Sigmoid colon (tissue), 7 donors: ENCODE results near the gene SLC7A6OS. TPM values are rescaled to one million over a fixed set of nuclear protein-coding genes. Genes with fewer than 3 reads are reported as not detected.

ENCODE experiments used
- DNase-seq: peaks from one replicate; pipeline ENCODE4 v3.0.0-alpha.2; 2019
- H3K27ac ChIP-seq, 4 donors: fragments of 200-600 bp; sonication (generic); one replicate each; pipeline ENCODE4 v1.5.1; 2016 to 2019; ENCODE audit warnings: mild to moderate bottlenecking in 1 of 4
- H3K27me3 ChIP-seq, 3 donors: fragments of 200-600 bp; sonication (generic); one replicate each; pipeline ENCODE4 v1.5.1; 2019; ENCODE audit warnings: mild to moderate bottlenecking in 1 of 3
- H3K36me3 ChIP-seq, 4 donors: fragments of 200-600 bp; sonication (generic); one replicate each; pipeline ENCODE4 v1.5.1; 2016 to 2019
- H3K4me1 ChIP-seq, 4 donors: fragments of 200-600 bp; sonication (generic); one replicate each; pipeline ENCODE4 v1.5.1; 2017 to 2019
- H3K4me3 ChIP-seq, 4 donors: fragments of 200-600 bp; sonication (generic); one replicate each; pipeline ENCODE4 v1.5.1; 2017 to 2019; ENCODE audit warnings: mild to moderate bottlenecking in 2 of 4, moderate library complexity in 1 of 4
- H3K9me3 ChIP-seq, 4 donors: fragments of 200-600 bp in 3 of 4; sonication (generic) in 3 of 4; one replicate each; pipeline versions ENCODE4 v1.5.1 to v1.6.1; 2013 to 2019
- CTCF ChIP-seq, 4 experiments: fragments of 450-650 bp in 3 of 4; fragments of 200-600 bp in 1 of 4; IDR thresholded peaks; one replicate each; pipeline ENCODE4 v1.5.1; 2016 to 2019; ENCODE audit warnings: antibody characterized with exemption in 4 of 4, mild to moderate bottlenecking in 3 of 4, moderate library complexity in 2 of 4
- EP300 ChIP-seq, 4 donors: sonication (generic); formaldehyde crosslinking; IDR thresholded peaks; one replicate each; pipeline ENCODE4 v1.6.1; 2017; ENCODE audit warnings: antibody characterized with exemption in 4 of 4
- POLR2A ChIP-seq, 2 donors: fragments of 450-650 bp; IDR thresholded peaks; one replicate each; pipeline ENCODE4 v1.6.1; 2016; ENCODE audit warnings: antibody characterized with exemption in 2 of 2, mild to moderate bottlenecking in 2 of 2, moderate library complexity in 2 of 2
- POLR2AphosphoS5 ChIP-seq, 4 donors: sonication (generic); formaldehyde crosslinking; IDR thresholded peaks; one replicate each; pipeline ENCODE4 v1.6.1; 2017; ENCODE audit warnings: antibody characterized with exemption in 4 of 4
- WGBS, 2 donors: extraction: QIAGEN DNeasy Blood & Tissue Kit; methylation state at CpG; one replicate each; pipeline ENCODE4 v1.1.7; 2013; 5-methylcytosine and 5-hydroxymethylcytosine counted together
- intact Hi-C: fragments of 100-400 bp; cut with DNase I; formaldehyde crosslinking; loops from one replicate; pipeline ENCODE4 v1.15.1; 2023
- polyA plus RNA-seq, 3 donors: library from polyadenylated mRNA; stranded (reverse); fragments of 200-250 nt; gene quantifications; one replicate each; pipeline ENCODE4 v1.2.3, GENCODE V29; 2013
- total RNA-seq, 4 donors: library from RNA; depleted of rRNA; stranded (reverse); fragments of >200 nt; gene quantifications; one replicate each; pipeline ENCODE4 v1.1.0, GENCODE V29; 2016
- donor health status: healthy with polysubstance abuse.
- donor health status: Bipolar disorder and iron deficiency.
- donor health status: healthy.

SLC7A6OS gene
- total and polyA plus RNA-seq, 7 donors = 4.8 to 20.8 (median 10.0) TPM

- TF ChIP-seq CTCF (IDR thresholded peaks at IDR 0.05) (no peak), POLR2AphosphoS5 (IDR thresholded peaks at IDR 0.05) (no peak), EP300 (IDR thresholded peaks at IDR 0.05) (no peak), POLR2A (IDR thresholded peaks at IDR 0.05) (no peak)
- H3K4me1 ChIP-seq = peaks cover 0 to 23% (median 20%) of the 10 kb centered on the region in 4 donors
- intact Hi-C loops = no loop called here
Measured at GRCh38 chr16:68276223-68276622, 34.5 kb downstream of the SLC7A6OS start.

GRCh38 chr16:68275611-68276191 is 35.0 kb downstream of the SLC7A6OS start:
- H3K4me3 ChIP-seq = no peak overlapping the region
- WGBS, 2 donors = 39 to 73% methylated on average over 4 of the region's 4 CpGs
- peaks cover 0 to 21% (median 7%) of the 10 kb centered on the region in 4 donors for H3K36me3 ChIP-seq
- intact Hi-C loops = no loop called here
- H3K27me3 ChIP-seq = no peaks in the 10 kb centered on the region
- H3K4me1 ChIP-seq = peaks cover 0 to 23% (median 20%) of the 10 kb centered on the region in 4 donors
- no peak for DNase-seq
- TF ChIP-seq POLR2AphosphoS5 (IDR thresholded peaks at IDR 0.05) (no peak), POLR2A (IDR thresholded peaks at IDR 0.05) (no peak), CTCF (IDR thresholded peaks at IDR 0.05) (no peak), EP300 (IDR thresholded peaks at IDR 0.05) (no peak)
- H3K9me3 ChIP-seq = no peaks in the 10 kb centered on the region
- peak overlapping the region; percentile 69 to 73 (median 71) for H3K27ac ChIP-seq

More at GRCh38 chr16:68276223-68276622, 34.5 kb downstream of the SLC7A6OS start:
- peak overlapping the region; percentile 69 to 73 (median 71) for H3K27ac ChIP-seq
- 88 to 89% methylated on average over 3 of the region's 3 CpGs for WGBS, 2 donors
- H3K27me3 ChIP-seq = no peaks in the 10 kb centered on the region
- no peak for DNase-seq
- no peaks in the 10 kb centered on the region for H3K9me3 ChIP-seq
- no peak overlapping the region for H3K4me3 ChIP-seq
- peaks cover 0 to 22% (median 7%) of the 10 kb centered on the region in 4 donors for H3K36me3 ChIP-seq

GRCh38 chr16:68274441-68274840 is 36.3 kb downstream of the SLC7A6OS start:
- intact Hi-C loops = no loop called here
- H3K9me3 ChIP-seq = no peaks in the 10 kb centered on the region
- H3K4me1 ChIP-seq = peaks cover 0 to 23% (median 23%) of the 10 kb centered on the region in 4 donors
- no peaks in the 10 kb centered on the region for H3K27me3 ChIP-seq
- no peak for DNase-seq
- peaks cover 0 to 21% (median 7%) of the 10 kb centered on the region in 4 donors for H3K36me3 ChIP-seq
- TF ChIP-seq EP300 (IDR thresholded peaks at IDR 0.05) = no peak
- TF ChIP-seq POLR2A (IDR thresholded peaks at IDR 0.05) = no peak
- TF ChIP-seq POLR2AphosphoS5 (IDR thresholded peaks at IDR 0.05) = no peak
- TF ChIP-seq CTCF (IDR thresholded peaks at IDR 0.05) = no peak
- peak overlapping the region in 1 of 4 donors; percentile 73 for H3K27ac ChIP-seq
- no peak overlapping the region for H3K4me3 ChIP-seq
- 83 to 87% methylated on average over 4 of the region's 4 CpGs for WGBS, 2 donors

GRCh38 chr16:68273896-68274295 is 36.9 kb downstream of the SLC7A6OS start:
- TF ChIP-seq EP300 (IDR thresholded peaks at IDR 0.05) = no peak
- Histone ChIP-seq H3K27ac (no peak overlapping the region), H3K4me3 (no peak overlapping the region), H3K4me1 (peaks cover 0 to 27% (median 23%) of the 10 kb centered on the region in 4 donors), H3K36me3 (peaks cover 0 to 21% (median 7%) of the 10 kb centered on the region in 4 donors), H3K9me3 (no peaks in the 10 kb centered on the region), H3K27me3 (no peaks in the 10 kb centered on the region)
- DNase-seq = no peak
- 87 to 88% methylated on average over 8 of the region's 8 CpGs for WGBS, 2 donors
- intact Hi-C loops = no loop called here

GRCh38 chr16:68273459-68273858 is 37.3 kb downstream of the SLC7A6OS start:
- no peak overlapping the region for H3K4me3 ChIP-seq
- WGBS, 2 donors = 91 to 93% methylated on average over 5 of the region's 5 CpGs
- H3K9me3 ChIP-seq = no peaks in the 10 kb centered on the region
- intact Hi-C loops = no loop called here
- H3K27ac ChIP-seq = no peak overlapping the region
- peaks cover 0 to 21% (median 7%) of the 10 kb centered on the region in 4 donors for H3K36me3 ChIP-seq
- DNase-seq = no peak
- H3K27me3 ChIP-seq = no peaks in the 10 kb centered on the region
- TF ChIP-seq EP300 (IDR thresholded peaks at IDR 0.05) (no peak), CTCF (IDR thresholded peaks at IDR 0.05) (no peak), POLR2A (IDR thresholded peaks at IDR 0.05) (no peak), POLR2AphosphoS5 (IDR thresholded peaks at IDR 0.05) (no peak)
- peaks cover 0 to 27% (median 23%) of the 10 kb centered on the region in 4 donors for H3K4me1 ChIP-seq
